Transverse colon (tissue), 4 donors: ENCODE data around the gene KRTAP17-1.

Source experiments
- EP300 ChIP-seq: sonication (generic); formaldehyde crosslinking; IDR thresholded peaks from one replicate; pipeline ENCODE4 v1.6.1; 2017; ENCODE audit warnings: antibody characterized with exemption, low read depth
- POLR2A ChIP-seq: fragments of 450-650 bp; IDR thresholded peaks from one replicate; pipeline ENCODE4 v1.6.1; 2016; ENCODE audit warnings: antibody characterized with exemption, mild to moderate bottlenecking, moderate library complexity
- POLR2AphosphoS5 ChIP-seq, 3 donors: sonication (generic); formaldehyde crosslinking; IDR thresholded peaks; one replicate each; pipeline ENCODE4 v1.6.1; 2016; ENCODE audit warnings: antibody characterized with exemption in 3 of 3
- TF ChIP-seq, protein P1 (sequence below), 5 experiments: fragments of 200-600 bp in 3 of 5; fragments of 450-650 bp in 2 of 5; sonication (generic) in 3 of 5; IDR thresholded peaks; 1 replicate in 2 of 5; 2 replicates in 3 of 5; pipeline ENCODE4 v1.5.1; 2016 to 2017; ENCODE audit warnings: antibody characterized with exemption in 5 of 5, inconsistent platforms in 3 of 5, mild to moderate bottlenecking in 2 of 5, moderate library complexity in 1 of 5

DNA sequence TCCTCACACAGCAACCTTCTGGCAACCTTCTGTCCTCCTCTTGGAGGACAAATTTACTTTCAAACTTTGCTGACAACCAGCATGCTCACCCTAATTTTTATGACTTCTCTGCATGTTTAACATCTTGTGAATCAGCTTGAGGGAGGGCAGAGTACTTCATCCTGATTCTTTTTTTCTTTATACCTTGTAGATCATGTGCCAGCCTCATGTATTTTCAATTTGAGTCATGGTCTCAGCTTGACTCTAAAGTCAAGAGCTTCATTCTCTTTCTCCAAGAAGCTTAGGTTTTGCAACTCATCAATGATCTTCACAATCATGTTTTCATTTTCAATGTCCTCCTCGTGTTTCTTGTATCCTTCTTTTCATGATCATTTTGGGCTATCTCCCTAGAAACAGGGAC is 43.7 kb downstream of the KRTAP17-1 start:
- TF ChIP-seq, protein P1, sequence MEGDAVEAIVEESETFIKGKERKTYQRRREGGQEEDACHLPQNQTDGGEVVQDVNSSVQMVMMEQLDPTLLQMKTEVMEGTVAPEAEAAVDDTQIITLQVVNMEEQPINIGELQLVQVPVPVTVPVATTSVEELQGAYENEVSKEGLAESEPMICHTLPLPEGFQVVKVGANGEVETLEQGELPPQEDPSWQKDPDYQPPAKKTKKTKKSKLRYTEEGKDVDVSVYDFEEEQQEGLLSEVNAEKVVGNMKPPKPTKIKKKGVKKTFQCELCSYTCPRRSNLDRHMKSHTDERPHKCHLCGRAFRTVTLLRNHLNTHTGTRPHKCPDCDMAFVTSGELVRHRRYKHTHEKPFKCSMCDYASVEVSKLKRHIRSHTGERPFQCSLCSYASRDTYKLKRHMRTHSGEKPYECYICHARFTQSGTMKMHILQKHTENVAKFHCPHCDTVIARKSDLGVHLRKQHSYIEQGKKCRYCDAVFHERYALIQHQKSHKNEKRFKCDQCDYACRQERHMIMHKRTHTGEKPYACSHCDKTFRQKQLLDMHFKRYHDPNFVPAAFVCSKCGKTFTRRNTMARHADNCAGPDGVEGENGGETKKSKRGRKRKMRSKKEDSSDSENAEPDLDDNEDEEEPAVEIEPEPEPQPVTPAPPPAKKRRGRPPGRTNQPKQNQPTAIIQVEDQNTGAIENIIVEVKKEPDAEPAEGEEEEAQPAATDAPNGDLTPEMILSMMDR (IDR thresholded peaks at IDR 0.05): no peak
- TF ChIP-seq POLR2A (no peak), POLR2AphosphoS5 (IDR thresholded peaks at IDR 0.05) (no peak), EP300 (no peak)
